HUDEP-2 (cell line): ENCODE measurements around the gene MOSPD3.
"Not testable (repeated sequence)": the region's sequence is repeated elsewhere in the genome, so short reads cannot be mapped to it uniquely, and the experiment has no call there.

Source experiments
- DNase-seq, 76 experiments: peaks; one replicate each; lab custom pipeline; 2025; ENCODE audit not compliant: unreplicated experiment in 76 of 76; lab: John Stamatoyannopoulos, UW

Gene MOSPD3

GRCh38 chr7:100611983-100612729 is at the start of gene MOSPD3:
Gene MOSPD3 (plus strand): TSS chr7:100612540. CDS start chr7:100612792, 252 bp downstream.
- DNase-seq = peak; percentile 68 to 99 (median 96)

GRCh38 chr7:100563100-100563564 is 49.2 kb upstream of the MOSPD3 start:
- no peak for DNase-seq

GRCh38 chr7:100563809-100564400 is 48.4 kb upstream of the MOSPD3 start:
- DNase-seq = peak in 70 of 76 experiments; percentile 17 to 88 (median 66)

- not testable (repeated sequence) for DNase-seq
Measured at GRCh38 chr7:100564405-100564804, 47.9 kb upstream of the MOSPD3 start.

- DNase-seq = no peak
Measured at GRCh38 chr7:100565133-100565571, 47.2 kb upstream of the MOSPD3 start.

- DNase-seq = no peak
Measured at GRCh38 chr7:100566018-100566531, 46.3 kb upstream of the MOSPD3 start.

- DNase-seq = no peak
Measured at GRCh38 chr7:100567031-100567730, 45.2 kb upstream of the MOSPD3 start.

- DNase-seq = no peak
Measured at GRCh38 chr7:100567751-100568175, 44.6 kb upstream of the MOSPD3 start.

- DNase-seq = peak in 5 of 76 experiments; percentile 12 to 41 (median 20)
Measured at GRCh38 chr7:100568176-100568895, 44.0 kb upstream of the MOSPD3 start.

GRCh38 chr7:100568896-100569844 is 43.2 kb upstream of the MOSPD3 start:
- peak in 65 of 76 experiments; percentile 7 to 85 (median 58) for DNase-seq

GRCh38 chr7:100570954-100571828 is 41.1 kb upstream of the MOSPD3 start:
- no peak for DNase-seq

- no peak for DNase-seq
Measured at GRCh38 chr7:100571829-100572116, 40.6 kb upstream of the MOSPD3 start.

- no peak for DNase-seq
Measured at GRCh38 chr7:100572281-100572948, 39.9 kb upstream of the MOSPD3 start.

- no peak for DNase-seq
Measured at GRCh38 chr7:100572949-100573675, 39.2 kb upstream of the MOSPD3 start.

GRCh38 chr7:100573691-100574361 is 38.5 kb upstream of the MOSPD3 start, which contains the start of gene SAP25:
Gene SAP25 (minus strand): TSS chr7:100573900. CDS start chr7:100573742, 158 bp downstream.
- DNase-seq = no peak

GRCh38 chr7:100574362-100575205 is 37.8 kb upstream of the MOSPD3 start:
- DNase-seq = no peak
